Keratinocyte (primary cell): ENCODE results near the gene RABGEF1. TPM values are rescaled to one million over a fixed set of nuclear protein-coding genes. Genes with fewer than 3 reads are reported as not detected.

Experiments
- DNase-seq: peaks from one replicate; pipeline ENCODE4 v3.0.0-alpha.2; 2011; ENCODE audit warnings: low read depth, missing footprints, low spot score
- FAIRE-seq: peaks from 2 replicates; lab custom pipeline; 2011; peaks lifted over from hg19 to GRCh38; lab: Jason Lieb, UNC
- H2AFZ ChIP-seq: 2 replicates; pipeline ENCODE4 v1.6.0; 2012; ENCODE audit warnings: low read length, control low read depth, inconsistent platforms; ENCODE audit not compliant: control insufficient read depth
- H3K27ac ChIP-seq: 2 replicates; pipeline ENCODE4 v1.5.1; 2011; ENCODE audit warnings: low read length; ENCODE audit not compliant: control insufficient read depth, insufficient read depth
- H3K27me3 ChIP-seq: 3 replicates; pipeline ENCODE4 v1.6.0; 2011; ENCODE audit warnings: low read length; ENCODE audit not compliant: control insufficient read depth, insufficient read depth; ENCODE audit errors: extremely low read depth
- H3K36me3 ChIP-seq, 2 experiments: 2 replicates in 1 of 2; 3 replicates in 1 of 2; pipeline ENCODE4 v1.5.1; 2011; ENCODE audit warnings: low read length in 2 of 2, mild to moderate bottlenecking in 1 of 2; ENCODE audit not compliant: control insufficient read depth in 2 of 2, insufficient read depth in 2 of 2; ENCODE audit errors: extremely low read depth in 1 of 2
- H3K4me1 ChIP-seq: 3 replicates; pipeline ENCODE4 v1.5.1; 2011; ENCODE audit warnings: low read length; ENCODE audit not compliant: control insufficient read depth, insufficient read depth; ENCODE audit errors: extremely low read depth
- H3K4me2 ChIP-seq: 3 replicates; pipeline ENCODE4 v1.6.0; 2011; ENCODE audit warnings: low read depth, low read length; ENCODE audit not compliant: control insufficient read depth, insufficient read depth; ENCODE audit errors: extremely low read depth
- H3K4me3 ChIP-seq, 3 experiments: fragments of 200-600 bp in 1 of 3; sonication (generic) in 1 of 3; 2 replicates in 2 of 3; 3 replicates in 1 of 3; pipeline ENCODE4 v1.5.1; 2011 to 2016; ENCODE audit warnings: low read length in 3 of 3, mild to moderate bottlenecking in 3 of 3, control low read depth in 2 of 3, inconsistent platforms in 1 of 3, low read depth in 1 of 3, mixed read lengths in 1 of 3, mixed run types in 1 of 3, moderate library complexity in 1 of 3; ENCODE audit not compliant: control insufficient read depth in 2 of 3, insufficient read depth in 2 of 3; ENCODE audit errors: extremely low read depth in 1 of 3
- H3K79me2 ChIP-seq: 2 replicates; pipeline ENCODE4 v1.6.0; 2012; ENCODE audit warnings: low read length; ENCODE audit not compliant: control insufficient read depth, insufficient read depth
- H3K9ac ChIP-seq: 3 replicates; pipeline ENCODE4 v1.6.0; 2011; ENCODE audit warnings: low read length; ENCODE audit not compliant: control insufficient read depth, insufficient read depth; ENCODE audit errors: extremely low read depth
- H3K9me1 ChIP-seq: 3 replicates; pipeline ENCODE4 v1.6.0; 2011; ENCODE audit warnings: low read length; ENCODE audit not compliant: control insufficient read depth, insufficient read depth; ENCODE audit errors: extremely low read depth
- H3K9me3 ChIP-seq: 2 replicates; pipeline ENCODE4 v1.5.1; 2012; ENCODE audit warnings: low read depth, low read length; ENCODE audit not compliant: control insufficient read depth
- H4K20me1 ChIP-seq: 3 replicates; pipeline ENCODE4 v1.6.0; 2011; ENCODE audit warnings: low read length; ENCODE audit not compliant: control insufficient read depth, insufficient read depth; ENCODE audit errors: extremely low read depth
- EZH2 ChIP-seq: IDR thresholded peaks from one replicate; pipeline ENCODE4 v1.6.1; 2012; ENCODE audit warnings: inconsistent platforms, mild to moderate bottlenecking, low read length, moderate library complexity
- dilution Hi-C: fragments of 300-500 bp; cut with MboI; formaldehyde crosslinking; loops from one replicate; pipeline ENCODE4 v1.7.0; 2020; ENCODE audit warnings: low sequenced_read_pairs; ENCODE audit not compliant: extremely low pct_ligation_motif_present
- polyA plus RNA-seq, 5 experiments: library from polyadenylated mRNA; depleted of rRNA in 3 of 5; stranded (reverse) in 3 of 5; stranded (forward) in 1 of 5; unstranded in 1 of 5; fragments of >200 nt; gene quantifications; 1 replicate in 1 of 5; 2 replicates in 3 of 5; 3 replicates in 1 of 5; pipeline versions ENCODE4 v1.2.1 to v1.2.3, GENCODE V29; 2011 to 2012; ENCODE audit warnings: missing spikeins in 2 of 5, low read depth in 1 of 5, low replicate concordance in 1 of 5
- TF ChIP-seq, protein P1 (sequence below), 3 experiments: IDR thresholded peaks in 1 of 3; conservative IDR thresholded peaks in 1 of 3; optimal IDR thresholded peaks in 1 of 3; 2 replicates in 2 of 3; 3 replicates in 1 of 3; pipeline versions ENCODE3 to v1.5.1; 2011; ENCODE audit warnings: low read length in 3 of 3, mild to moderate bottlenecking in 3 of 3, moderate library complexity in 2 of 3, control low read depth in 1 of 3, inconsistent platforms in 1 of 3; ENCODE audit not compliant: insufficient read depth in 2 of 3; ENCODE audit errors: extremely low read depth in 1 of 3

Gene RABGEF1
- polyA plus RNA-seq, 1 donor (not counting 4 experiments of a cell fraction or from before 2014, with no cell fraction given) = 58.2 TPM

DNA sequence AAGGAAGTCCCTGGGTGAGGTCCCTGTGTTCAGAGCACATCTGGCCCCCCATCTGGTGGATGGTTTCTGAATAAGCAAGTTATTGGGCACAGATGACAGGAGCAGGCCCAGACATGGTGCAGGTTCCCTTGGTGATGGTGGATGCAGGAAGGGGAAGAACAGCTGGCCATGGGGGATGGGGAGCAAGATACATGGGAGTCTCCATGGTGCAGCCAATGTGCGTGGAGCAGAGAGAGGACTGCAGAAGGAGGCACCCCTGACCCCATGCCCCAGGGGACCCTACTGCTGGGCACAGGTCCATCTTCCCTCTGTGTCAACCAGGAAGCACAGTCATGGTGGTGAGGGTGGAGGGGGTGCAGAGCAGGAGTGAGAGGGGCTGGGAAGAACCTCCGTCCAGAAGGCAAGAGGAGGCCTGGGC is 43.8 kb upstream of the RABGEF1 start:
- no peaks in the 10 kb centered on the region for H3K9me3 ChIP-seq
- FAIRE-seq = peak; percentile 76
- peaks cover 6% of the 10 kb centered on the region for H4K20me1 ChIP-seq
- no peak for DNase-seq
- H3K27ac ChIP-seq = no peak overlapping the region
- dilution Hi-C loops = no loop called here
- H3K36me3 ChIP-seq = peaks cover 9 to 19% of the 10 kb centered on the region in 2 experiments
- H3K27me3 ChIP-seq = no peaks in the 10 kb centered on the region
- H2AFZ ChIP-seq = no peak overlapping the region
- H3K9me1 ChIP-seq = no peaks in the 10 kb centered on the region
- H3K9ac ChIP-seq = no peak overlapping the region
- no peak overlapping the region for H3K4me3 ChIP-seq
- H3K4me1 ChIP-seq = peaks cover 8% of the 10 kb centered on the region
- TF ChIP-seq, protein P1, sequence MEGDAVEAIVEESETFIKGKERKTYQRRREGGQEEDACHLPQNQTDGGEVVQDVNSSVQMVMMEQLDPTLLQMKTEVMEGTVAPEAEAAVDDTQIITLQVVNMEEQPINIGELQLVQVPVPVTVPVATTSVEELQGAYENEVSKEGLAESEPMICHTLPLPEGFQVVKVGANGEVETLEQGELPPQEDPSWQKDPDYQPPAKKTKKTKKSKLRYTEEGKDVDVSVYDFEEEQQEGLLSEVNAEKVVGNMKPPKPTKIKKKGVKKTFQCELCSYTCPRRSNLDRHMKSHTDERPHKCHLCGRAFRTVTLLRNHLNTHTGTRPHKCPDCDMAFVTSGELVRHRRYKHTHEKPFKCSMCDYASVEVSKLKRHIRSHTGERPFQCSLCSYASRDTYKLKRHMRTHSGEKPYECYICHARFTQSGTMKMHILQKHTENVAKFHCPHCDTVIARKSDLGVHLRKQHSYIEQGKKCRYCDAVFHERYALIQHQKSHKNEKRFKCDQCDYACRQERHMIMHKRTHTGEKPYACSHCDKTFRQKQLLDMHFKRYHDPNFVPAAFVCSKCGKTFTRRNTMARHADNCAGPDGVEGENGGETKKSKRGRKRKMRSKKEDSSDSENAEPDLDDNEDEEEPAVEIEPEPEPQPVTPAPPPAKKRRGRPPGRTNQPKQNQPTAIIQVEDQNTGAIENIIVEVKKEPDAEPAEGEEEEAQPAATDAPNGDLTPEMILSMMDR (optimal IDR thresholded peaks at IDR 0.05 in 1 of 3, IDR thresholded peaks at IDR 0.05 in 1 of 3, conservative IDR thresholded peaks at IDR 0.05 in 1 of 3; ENCODE audit: extremely low read depth in 1 of 3, insufficient read depth in 2 of 3, low read length in 3 of 3) = peak in 2 of 3 experiments; percentile 14 to 36
- TF ChIP-seq EZH2 = no peak
- peaks cover 5% of the 10 kb centered on the region for H3K79me2 ChIP-seq
- H3K4me2 ChIP-seq = peak overlapping the region; percentile 22

DNA sequence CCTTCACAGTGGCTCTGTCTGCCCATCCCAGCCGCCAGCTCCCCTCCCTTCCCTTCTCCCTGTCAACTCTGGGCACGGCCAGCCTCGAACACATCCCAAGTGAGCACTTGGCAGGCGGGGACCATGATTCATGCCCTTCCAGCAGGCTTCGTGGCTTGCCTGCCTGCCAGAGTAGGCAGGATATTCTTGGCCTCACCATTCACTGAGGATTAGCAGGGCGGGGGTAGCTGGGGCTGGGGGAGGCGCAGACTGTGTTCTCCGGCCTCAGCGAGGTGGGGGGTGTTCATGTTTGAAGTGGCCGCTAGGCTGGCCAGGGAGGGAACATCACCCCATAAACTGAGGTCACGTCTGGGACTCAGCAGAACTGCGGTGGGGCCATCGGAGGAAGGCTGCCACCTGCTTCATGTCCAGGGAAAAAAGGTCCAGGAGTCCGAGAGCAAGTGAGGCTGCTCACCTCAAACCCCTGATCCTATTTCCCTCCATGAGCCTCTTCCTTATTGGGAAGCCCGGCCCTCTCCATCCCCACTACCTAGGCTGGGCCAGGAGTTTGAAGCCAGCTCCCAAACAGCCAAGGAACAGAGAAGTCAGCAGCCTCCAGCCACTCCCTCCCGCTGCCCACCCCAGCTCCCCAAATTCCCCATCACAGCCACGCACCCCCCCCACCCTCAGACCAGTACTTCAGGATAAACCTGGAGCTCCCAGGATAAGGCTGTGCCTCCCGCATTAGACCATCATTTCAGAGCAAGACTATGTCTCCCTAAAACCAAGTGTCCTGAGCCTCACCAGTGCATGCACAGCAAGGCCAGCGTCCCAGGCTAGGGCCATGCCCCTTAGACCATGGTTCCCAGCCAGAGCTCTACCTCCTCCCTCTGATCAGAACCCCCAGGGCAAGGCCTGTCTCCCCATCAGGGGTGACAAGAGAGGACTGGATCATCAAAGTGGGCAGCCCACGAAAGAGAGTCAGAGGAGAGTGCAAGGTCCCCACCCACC is 42.8 kb upstream of the RABGEF1 start:
- FAIRE-seq (no peak), DNase-seq (no peak)
- Histone ChIP-seq H3K4me3 (no peak overlapping the region), H4K20me1 (peaks cover 6% of the 10 kb centered on the region), H3K9ac (no peak overlapping the region), H2AFZ (no peak overlapping the region), H3K4me1 (peaks cover 8% of the 10 kb centered on the region), H3K79me2 (peaks cover 3% of the 10 kb centered on the region), H3K27me3 (no peaks in the 10 kb centered on the region), H3K9me3 (no peaks in the 10 kb centered on the region), H3K36me3 (peaks cover 9 to 11% of the 10 kb centered on the region in 2 experiments), H3K27ac (no peak overlapping the region), H3K9me1 (no peaks in the 10 kb centered on the region), H3K4me2 (no peak overlapping the region)
- TF ChIP-seq, protein P1 (optimal IDR thresholded peaks at IDR 0.05 in 1 of 3, IDR thresholded peaks at IDR 0.05 in 1 of 3, conservative IDR thresholded peaks at IDR 0.05 in 1 of 3; ENCODE audit: extremely low read depth in 1 of 3, insufficient read depth in 2 of 3, low read length in 3 of 3) = no peak
- no peak for TF ChIP-seq EZH2
- dilution Hi-C loops = no loop called here
